Activated CD8-positive, alpha-beta memory T cell treated with anti-CD3 and anti-CD28 coated beads, Interleukin-2, amount 50 U/mL, for 1 hour (primary cell): Measurements from ENCODE around the gene EPS8L3.
"Not testable (repeated sequence)": the region's sequence is repeated elsewhere in the genome, so short reads cannot be mapped to it uniquely, and the experiment has no call there.

Experiments used
- DNase-seq: peaks from one replicate; pipeline ENCODE4 v3.0.0-alpha.2; 2020; ENCODE audit errors: extremely low read depth

EPS8L3 gene

GRCh38 chr1:109711593-109712320, 52.0 kb downstream of the EPS8L3 start, which contains the start of gene GSTM5:
Gene GSTM5 (plus strand): TSS chr1:109712251. CDS start chr1:109712313, 62 bp downstream.
- not testable (repeated sequence) for DNase-seq

- DNase-seq = not testable (repeated sequence)
These were observed 53.9 kb downstream of the EPS8L3 start for GRCh38 chr1:109709822-109710221.

- DNase-seq = not testable (repeated sequence)
These were observed 54.8 kb downstream of the EPS8L3 start for GRCh38 chr1:109708949-109709348.

- DNase-seq = no peak
These were observed 58.3 kb downstream of the EPS8L3 start for GRCh38 chr1:109705411-109705810.

- no peak for DNase-seq
These were observed 59.5 kb downstream of the EPS8L3 start for GRCh38 chr1:109704173-109704572.

GRCh38 chr1:109702940-109703339, 60.8 kb downstream of the EPS8L3 start:
- not testable (repeated sequence) for DNase-seq
